GM21786 (cell line): ENCODE data around the gene EPG5.
"Not testable (repeated sequence)": the region's sequence is repeated elsewhere in the genome, so short reads cannot be mapped to it uniquely, and the experiment has no call there.

Experiments
- ATAC-seq: cut with Tn5 transposase; IDR thresholded peaks from one replicate; pipeline ENCODE4 v1.9.1; 2021; ENCODE audit not compliant: unreplicated experiment

The EPG5 gene

DNA sequence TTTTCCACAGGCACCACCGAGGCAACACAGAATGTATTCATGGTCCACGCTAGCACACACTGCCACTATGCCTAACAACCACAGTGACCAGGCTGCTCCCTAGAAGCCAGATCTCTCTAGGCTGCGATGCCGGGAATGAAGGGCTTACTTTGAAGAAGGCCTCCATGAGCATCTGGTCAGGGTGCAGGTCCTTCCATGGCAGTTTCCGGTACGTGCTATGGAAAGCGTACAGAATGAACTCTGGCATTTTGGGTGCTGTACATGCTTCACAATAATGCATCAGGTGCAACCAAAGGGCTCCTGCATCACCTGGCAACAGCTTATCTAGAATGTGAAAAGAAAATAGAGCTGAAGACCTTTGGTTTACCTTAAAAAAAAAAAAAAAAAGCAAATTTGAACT, 96.7 kb downstream of the EPG5 start:
- ATAC-seq, result no peak

DNA sequence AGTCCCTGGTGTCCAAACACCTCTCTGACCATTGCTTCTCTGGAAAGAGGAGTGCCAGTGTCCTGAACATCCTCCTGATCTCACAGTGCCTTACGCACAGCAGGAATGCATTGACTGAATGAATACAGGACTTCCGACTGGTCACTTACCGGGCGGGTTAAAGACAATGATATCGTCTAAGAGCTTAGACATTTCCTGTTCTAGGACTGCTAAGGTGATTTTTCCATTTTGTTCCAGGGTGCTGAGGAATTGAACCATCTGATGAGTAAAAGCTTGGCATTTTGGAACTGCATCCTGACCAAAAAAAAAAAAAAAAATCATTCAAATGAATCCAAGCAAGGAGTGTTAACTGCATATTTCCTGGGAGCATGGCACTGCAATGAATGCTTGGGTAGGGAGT, 101.7 kb downstream of the EPG5 start:
- no peak for ATAC-seq

DNA sequence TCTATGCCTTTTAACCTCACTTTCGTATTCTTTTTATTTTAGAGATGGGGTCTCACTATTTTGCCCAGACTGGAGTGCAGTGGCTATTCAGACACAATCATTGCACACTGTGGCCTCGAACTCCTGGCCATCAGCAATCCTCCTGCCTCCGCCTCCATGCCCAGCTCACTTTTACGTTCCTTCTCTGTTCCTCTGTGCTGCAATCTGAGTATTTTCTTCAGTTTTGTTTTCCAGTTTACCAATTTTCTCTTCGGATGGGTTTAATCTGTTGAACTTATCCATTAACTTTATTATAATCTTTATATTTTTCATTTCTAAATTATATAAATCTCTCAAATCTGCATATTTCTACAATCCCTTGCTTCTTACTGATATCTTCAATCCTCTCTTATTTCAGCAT, 103.0 kb downstream of the EPG5 start:
- no peak for ATAC-seq

DNA sequence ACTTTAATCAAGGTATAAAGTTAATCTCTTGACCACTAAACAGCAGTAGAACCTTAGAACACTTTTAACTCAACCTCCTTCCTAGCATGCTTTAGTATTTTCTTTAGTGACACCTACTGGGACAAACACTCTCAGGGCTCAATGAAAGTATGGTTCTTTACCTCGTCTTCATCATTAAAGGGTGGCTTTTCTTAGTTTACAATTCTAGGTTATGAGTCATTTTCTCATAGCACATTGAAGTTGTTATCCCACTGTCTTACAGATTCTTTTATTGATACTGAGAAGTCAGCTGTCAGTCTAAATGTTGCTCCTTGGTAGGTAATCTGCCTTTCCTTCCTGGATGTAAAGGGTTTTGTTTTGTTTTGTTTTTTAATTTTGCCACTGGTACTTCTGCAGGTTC, 103.7 kb downstream of the EPG5 start:
- no peak for ATAC-seq

DNA sequence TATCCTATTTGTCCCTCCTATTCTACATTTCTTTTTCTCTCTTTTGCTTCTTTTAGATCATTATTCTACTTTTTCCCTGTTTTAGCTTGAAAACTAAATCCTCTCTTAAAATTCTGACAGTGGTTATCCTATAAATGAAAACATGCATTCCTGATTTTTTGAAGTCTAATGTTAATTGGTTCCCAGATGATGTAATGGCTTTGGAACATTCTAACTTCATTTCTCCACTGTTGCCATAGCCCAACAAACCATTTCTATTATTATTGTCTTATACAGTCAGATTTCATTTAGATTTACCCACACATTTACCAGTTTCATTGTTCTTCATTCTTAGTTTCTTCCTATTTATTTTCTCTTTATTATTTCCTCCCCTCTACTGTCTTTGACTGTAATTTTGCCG, 105.2 kb downstream of the EPG5 start:
- no peak for ATAC-seq

DNA sequence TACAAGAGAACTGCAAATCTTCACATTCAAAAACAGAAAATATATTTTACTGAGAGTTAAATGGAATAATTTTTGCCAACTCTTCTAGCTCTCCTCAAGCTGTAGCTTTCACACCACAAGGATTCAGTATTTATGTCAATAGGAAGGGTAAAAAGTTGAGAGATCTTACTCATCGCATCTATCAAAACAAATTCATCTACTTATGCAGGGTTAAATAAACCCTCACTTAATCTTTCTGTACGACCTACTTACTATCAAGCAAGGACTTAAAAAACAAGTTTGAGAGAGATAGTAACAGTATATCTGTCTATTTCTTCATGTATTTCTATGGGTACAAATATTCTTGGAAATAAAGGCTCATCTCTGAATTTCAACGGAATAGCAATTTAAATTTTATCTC, 106.2 kb downstream of the EPG5 start:
- ATAC-seq, result no peak

DNA sequence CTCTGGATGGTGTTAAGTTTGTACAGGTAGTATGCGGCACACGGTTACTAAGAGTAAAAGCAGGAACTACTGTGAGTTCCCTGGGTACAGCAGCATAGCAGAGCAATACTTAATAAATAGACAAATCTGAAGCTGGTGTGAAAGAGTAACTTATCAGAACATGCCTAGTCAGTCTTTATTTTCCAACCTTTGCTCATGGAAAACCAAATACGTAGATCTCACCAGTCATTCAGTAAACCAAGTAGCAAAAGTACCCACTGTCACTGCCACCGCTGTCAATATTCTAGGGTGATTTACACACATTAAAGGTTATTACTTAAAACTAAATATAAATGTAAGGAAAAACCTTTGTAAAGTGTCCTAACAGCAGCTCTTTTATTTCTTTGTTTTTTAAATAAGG, 106.6 kb downstream of the EPG5 start:
- no peak for ATAC-seq

DNA sequence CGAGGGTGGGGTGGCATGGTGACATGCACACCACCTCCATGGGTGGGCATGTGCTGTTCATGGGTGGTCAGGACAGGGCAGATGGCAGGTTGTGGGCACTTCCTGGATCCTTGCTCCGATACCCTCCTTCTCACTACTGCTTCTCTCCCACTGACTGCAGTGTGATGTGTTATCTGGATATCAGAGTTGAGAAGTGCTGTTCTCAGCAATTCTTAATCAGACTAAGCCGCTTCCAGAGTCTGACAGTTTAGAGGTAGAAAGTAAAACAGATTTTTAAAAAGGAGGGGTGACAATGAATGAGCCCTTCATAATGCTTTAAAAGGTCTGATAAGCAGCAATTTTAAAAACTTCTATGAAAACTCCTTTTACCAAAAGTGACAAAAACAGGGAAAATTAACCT, 107.8 kb downstream of the EPG5 start:
- no peak for ATAC-seq

DNA sequence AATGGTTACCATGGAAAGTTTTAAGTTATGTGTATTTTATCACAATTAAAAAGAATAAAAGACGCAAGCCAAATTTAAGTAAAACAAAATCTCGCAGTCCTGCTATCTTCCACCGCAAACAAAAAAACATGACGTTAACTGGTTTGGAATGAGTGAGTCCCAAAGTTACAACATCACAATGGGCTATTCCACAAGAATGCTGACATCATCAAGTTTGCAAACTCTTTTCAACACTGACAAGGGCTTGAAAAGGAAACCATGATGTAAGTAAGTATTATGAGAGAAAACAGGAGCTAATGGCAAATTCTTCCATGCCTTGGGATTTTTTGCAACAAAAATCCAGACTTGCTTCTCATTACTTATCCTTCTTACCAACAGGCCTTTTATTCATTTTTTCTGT, 110.6 kb downstream of the EPG5 start:
- ATAC-seq, result no peak

DNA sequence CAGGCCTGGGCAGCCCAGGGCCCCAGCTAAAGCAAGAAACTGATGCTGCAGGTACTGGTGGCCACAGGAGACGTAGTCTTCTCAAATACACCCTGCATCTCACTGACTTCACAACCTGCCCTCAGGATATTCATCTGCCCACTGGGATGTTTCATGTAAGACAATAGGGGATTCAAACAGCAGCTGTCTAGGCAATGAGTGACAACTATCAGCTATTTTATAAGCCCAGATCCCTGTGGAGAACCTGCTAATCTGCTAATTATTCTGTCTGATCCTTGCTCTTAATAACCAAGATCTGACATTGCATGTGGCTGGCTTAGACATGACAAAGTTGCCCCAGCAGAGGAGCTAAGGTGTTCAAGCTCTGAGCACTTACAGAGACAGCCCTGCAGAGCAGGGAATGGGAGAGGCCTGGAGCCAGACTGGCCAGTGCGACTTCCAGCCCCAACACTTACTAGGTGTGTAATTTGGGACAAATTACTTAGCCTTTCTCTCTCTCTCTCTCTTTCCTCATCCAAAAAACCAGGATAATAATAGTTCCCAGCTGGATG, 113.0 kb downstream of the EPG5 start:
- no peak for ATAC-seq

DNA sequence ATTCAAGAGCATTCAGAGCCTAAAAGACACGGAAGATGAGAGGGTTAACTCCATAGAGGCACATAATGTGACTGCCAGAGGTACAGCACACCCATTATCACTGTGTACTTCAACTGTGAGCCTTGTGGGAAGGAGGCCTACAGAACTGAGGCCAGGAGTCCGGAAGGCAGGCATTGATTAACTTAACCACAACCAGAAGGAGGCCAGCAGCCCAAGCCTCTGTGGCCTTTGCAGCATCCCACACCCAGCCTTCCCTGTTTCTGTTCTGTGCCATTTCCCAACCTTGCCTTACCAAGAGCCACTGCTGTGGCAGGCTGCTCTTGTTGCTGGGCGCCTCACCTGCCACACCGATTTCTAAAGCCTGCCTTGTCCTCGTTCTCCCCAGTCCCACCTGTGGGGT, 114.5 kb downstream of the EPG5 start:
- ATAC-seq, result no peak

DNA sequence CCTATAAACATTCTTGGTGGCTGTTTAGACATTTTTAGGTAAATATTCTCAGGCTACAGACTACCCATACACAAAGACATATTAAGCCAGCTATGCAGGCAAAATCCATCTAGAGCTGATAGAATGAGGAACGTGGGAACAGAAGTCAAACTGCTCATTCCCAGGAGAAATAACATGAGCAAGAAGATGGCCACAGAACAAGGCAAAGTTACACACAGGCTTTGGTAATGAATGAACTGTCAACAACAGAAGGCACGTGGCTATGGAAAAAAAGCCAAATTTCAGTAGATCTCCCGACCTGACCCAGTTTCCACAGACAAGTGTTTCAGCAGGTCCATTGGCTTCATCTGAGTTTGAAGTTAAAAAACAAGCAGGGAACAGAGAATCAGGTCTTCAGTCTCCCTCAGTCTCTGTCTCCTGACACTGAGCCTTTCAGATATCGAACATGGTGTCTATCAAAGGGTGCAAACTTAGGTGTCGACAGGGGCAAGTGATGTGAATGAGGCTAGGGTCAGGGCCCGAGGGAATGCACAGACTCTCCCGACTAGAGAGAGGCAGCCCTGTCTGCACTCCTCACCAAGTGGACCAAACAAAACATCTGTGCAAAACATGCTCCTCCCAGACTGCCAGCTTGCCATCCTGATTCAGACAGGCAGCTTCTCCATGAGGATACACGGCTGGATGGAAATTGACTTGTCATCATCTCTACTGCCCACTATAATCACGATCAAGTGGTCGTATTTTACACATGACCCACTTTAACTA, 115.8 kb downstream of the EPG5 start:
- ATAC-seq, result no peak

DNA sequence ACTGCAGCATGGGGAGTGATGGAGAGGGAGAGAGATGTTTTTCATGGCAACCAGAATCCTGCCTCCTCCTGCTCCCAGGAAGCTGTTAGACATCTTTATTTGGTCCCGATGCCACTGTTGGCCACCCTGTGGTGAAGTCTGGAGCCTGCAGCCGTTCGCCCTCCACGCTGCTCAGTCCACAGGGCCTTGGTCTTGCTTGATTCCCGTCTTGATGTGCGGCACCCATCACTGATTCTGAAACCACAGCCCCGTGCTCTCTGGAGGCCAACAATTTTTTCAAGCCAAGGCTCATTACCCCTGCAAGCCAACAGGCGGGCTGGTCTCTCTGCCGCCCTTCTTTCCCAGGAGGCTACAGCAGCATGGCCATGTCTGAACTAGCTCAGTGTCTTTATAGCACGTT, 117.1 kb downstream of the EPG5 start:
- ATAC-seq, result no peak

DNA sequence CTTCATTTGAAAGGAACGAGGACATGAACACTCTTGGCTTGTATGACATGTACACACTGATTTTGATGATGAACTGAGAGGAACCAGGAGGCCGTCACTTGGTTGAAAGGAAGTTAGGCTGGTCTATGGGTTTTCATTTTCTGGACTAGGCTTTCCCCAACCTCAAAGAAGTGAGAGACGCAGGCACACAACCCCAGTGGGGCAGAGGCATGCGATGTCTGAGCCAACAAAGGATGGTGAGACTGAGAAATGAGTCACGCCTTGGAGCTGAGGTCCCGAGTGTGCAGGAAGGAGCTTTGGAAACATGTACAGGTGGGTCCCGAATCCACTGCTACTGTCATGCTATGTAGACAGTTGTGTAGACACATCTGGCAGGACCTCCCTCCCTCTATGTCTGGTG, 117.6 kb downstream of the EPG5 start:
- ATAC-seq, result no peak

DNA sequence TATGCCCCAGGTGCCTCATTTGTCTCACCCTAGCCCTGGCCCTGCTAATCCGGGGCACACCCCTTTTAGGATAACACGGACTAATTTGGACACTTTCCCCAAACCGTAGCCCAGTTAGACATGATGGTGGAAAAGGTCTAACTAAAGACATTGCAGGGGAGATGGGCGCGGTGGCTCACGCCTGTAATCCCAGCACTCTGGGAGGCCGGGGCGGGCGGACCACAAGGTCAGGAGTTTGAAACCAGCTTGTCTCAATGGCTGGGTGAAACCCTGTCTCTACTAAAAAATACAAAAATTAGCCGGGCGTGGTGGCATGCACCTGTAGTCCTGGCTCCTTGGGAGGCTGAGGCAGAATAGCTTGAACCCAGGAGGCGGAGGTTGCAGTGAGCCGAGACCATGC, 118.5 kb downstream of the EPG5 start:
- ATAC-seq, result not testable (repeated sequence)

DNA sequence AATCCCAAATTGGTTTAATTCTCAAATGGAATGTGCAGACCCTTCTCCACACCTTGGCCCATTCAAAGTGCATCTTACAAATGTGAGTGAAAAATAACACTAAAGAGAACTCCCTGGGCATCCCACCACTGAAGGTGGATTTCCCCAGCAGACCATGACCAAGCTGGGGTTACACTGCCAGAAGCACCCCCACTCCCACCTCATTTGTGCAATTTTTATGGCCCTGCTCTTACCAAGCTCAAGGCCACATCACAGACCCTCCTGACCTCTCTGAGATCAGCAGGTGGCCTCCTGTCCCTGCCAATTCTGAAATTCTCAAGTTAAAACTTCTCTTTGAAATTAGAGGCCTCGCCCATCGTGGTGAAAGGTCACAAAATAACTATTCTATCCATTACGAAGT, 120.0 kb downstream of the EPG5 start:
- ATAC-seq, result no peak

DNA sequence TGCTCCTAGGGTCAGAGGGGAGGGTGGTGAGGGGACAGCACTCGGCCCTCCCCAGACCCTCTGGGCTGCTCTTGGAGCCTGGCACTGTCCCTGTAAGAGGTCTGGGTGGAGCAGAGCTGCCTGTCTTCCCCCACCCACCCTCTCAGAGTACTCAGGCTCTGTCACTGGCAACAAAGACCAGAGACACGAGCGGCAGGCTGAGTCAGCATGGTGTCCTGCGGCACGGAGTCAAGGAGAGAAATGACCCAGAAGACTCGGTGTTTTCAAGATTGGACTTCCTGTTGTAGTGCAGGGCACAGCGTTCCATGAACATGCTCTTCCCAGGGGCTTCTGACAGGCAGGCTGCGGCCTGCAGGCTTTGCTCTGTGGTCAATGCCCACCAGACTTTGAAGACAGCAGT, 121.7 kb downstream of the EPG5 start:
- no peak for ATAC-seq

DNA sequence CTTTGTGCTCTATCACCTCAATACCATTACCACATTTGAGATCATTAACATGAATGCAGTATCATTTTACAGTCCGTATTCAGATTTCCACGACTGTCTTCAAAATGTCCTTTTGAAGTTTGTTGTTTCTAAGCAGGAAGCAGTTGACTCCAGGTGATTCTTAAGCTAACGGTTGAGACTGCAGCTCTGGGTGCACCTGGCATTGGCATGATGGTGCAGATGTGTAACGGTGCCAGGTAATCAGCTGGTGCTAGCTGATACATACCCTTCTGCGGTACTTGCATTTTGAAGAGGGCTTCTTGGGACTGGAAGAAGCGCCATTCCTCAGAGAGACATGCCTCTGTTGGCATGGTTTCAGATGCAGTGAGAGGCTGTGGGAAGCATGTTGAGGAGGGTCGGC, 122.2 kb downstream of the EPG5 start:
- ATAC-seq, result no peak

DNA sequence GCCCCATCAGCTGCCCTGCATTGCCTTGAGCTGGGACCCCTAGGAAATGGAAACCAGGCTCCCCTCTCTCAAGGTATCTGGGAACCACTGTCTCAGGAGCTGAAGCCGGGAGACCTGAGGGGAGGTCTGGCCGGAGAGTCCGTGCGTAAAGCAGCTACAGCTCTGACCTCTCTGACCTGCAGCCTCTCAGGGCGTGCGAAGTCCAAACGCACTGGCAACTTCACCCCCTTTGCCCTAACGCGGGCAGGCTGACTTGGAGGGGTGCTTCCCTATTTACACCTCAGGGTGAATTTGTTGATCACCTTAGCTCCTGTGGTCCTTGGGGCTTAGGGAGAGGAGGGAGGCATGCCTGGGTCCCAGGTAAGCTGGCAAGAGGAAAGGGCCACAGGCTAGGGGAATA, 124.1 kb downstream of the EPG5 start:
- no peak for ATAC-seq

DNA sequence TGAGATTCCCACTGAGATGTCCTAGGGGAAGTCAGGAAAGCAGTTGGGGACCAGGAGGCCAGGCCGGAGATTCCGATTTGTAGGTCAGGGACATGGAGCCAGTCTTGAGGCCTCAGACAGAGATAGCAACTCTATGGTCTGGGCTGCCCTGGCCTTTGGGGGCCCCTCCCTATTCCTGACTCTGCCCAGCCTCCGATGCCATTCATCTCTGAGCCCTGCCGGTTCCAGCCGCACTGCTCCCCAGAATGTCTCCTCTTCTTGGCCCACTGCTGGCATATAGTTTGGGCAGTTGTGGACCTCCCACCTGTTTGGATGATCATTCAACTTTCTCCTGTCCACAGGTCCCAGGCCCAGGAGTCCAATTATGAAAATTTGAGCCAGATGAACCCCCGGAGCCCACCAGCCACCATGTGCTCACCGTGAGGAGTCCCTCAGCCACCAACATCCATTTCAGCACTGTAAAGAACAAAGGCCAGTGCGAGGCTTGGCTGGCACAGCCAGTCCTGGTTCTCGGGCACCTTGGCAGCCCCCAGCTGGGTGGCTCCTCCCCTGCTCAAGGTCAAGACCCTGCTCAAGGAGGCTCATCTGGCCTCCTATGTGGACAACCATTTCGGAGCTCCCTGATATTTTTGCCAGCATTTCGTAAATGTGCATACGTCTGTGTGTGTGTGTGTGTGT, 125.2 kb downstream of the EPG5 start:
- no peak for ATAC-seq

DNA sequence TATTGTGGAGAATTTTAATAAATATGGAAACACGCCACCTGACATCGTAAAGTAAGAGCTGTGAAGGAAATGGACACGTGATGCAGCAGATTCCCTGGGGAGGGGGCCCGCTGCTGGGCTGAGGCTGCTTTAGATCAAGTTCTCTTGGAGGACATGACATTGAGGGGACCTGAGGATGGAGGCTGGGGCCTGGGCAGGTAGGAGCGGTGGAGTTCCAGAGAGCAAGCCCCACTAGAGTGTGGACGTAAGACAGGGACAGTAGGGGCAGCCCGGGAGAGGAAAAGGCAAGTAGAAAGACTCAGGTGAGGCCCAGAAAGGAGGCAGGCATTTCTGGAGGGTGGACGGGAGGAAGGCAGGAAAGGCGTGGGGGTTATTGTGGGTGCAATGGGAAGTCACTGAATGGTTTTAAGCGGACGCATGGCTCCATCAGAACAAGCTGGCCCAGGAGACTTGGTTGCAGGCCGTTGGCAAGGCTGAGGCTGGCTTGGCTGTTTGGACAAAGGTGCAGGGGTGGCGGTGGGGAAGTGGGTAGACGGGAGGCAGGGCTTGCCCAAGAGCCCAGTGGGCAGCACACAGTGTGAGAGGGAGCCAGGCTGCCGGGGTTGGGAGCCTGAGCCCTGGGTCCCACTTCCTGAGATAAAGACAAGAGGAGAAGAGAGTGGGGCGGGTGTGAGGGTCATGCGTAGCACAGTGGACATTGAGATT, 125.9 kb downstream of the EPG5 start:
- no peak for ATAC-seq
